HUES6 (cell line): ENCODE results near the gene SEMA5B.

Experiments
- H3K27ac ChIP-seq: 2 replicates; pipeline ENCODE4 v1.7.0; 2013; ENCODE audit warnings: low read depth, mild to moderate bottlenecking, low read length, inconsistent platforms
- H3K27me3 ChIP-seq: 2 replicates; pipeline ENCODE4 v1.6.1; 2013; ENCODE audit warnings: low read length; ENCODE audit not compliant: control insufficient read depth, insufficient read depth
- H3K36me3 ChIP-seq: 2 replicates; pipeline ENCODE4 v1.6.1; 2013; ENCODE audit warnings: low read length; ENCODE audit not compliant: control insufficient read depth, insufficient read depth
- H3K4me1 ChIP-seq: 2 replicates; pipeline ENCODE4 v1.6.1; 2013; ENCODE audit warnings: low read length; ENCODE audit not compliant: control insufficient read depth, insufficient read depth
- H3K4me3 ChIP-seq: 2 replicates; pipeline ENCODE4 v1.5.1; 2013; ENCODE audit warnings: low read depth, low read length
- H3K9ac ChIP-seq: one replicate; pipeline ENCODE4 v1.6.1; 2013; ENCODE audit warnings: mild to moderate bottlenecking, low read length
- H3K9me3 ChIP-seq: 2 replicates; pipeline ENCODE4 v1.6.1; 2013; ENCODE audit warnings: low read depth, low read length; ENCODE audit not compliant: control insufficient read depth, insufficient read depth

The SEMA5B gene, protein sequence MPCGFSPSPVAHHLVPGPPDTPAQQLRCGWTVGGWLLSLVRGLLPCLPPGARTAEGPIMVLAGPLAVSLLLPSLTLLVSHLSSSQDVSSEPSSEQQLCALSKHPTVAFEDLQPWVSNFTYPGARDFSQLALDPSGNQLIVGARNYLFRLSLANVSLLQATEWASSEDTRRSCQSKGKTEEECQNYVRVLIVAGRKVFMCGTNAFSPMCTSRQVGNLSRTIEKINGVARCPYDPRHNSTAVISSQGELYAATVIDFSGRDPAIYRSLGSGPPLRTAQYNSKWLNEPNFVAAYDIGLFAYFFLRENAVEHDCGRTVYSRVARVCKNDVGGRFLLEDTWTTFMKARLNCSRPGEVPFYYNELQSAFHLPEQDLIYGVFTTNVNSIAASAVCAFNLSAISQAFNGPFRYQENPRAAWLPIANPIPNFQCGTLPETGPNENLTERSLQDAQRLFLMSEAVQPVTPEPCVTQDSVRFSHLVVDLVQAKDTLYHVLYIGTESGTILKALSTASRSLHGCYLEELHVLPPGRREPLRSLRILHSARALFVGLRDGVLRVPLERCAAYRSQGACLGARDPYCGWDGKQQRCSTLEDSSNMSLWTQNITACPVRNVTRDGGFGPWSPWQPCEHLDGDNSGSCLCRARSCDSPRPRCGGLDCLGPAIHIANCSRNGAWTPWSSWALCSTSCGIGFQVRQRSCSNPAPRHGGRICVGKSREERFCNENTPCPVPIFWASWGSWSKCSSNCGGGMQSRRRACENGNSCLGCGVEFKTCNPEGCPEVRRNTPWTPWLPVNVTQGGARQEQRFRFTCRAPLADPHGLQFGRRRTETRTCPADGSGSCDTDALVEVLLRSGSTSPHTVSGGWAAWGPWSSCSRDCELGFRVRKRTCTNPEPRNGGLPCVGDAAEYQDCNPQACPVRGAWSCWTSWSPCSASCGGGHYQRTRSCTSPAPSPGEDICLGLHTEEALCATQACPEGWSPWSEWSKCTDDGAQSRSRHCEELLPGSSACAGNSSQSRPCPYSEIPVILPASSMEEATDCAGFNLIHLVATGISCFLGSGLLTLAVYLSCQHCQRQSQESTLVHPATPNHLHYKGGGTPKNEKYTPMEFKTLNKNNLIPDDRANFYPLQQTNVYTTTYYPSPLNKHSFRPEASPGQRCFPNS

GRCh38 chr3:123027292-123028232 lies at the start of gene SEMA5B:
Gene SEMA5B (minus strand): TSS chr3:123027763. CDS start chr3:122961263, 66,500 bp downstream.
- Histone ChIP-seq H3K36me3 (no peaks in the 10 kb centered on the region), H3K9ac (peak within 1 kb of the TSS; percentile 51), H3K27ac (no peak within 1 kb of the TSS), H3K4me3 (peak within 1 kb of the TSS; percentile 86), H3K4me1 (peaks cover 29% of the 10 kb centered on the region), H3K27me3 (peaks cover 84% of the 10 kb centered on the region), H3K9me3 (no peaks in the 10 kb centered on the region)

- Histone ChIP-seq H3K27ac (no peak overlapping the region), H3K4me1 (peaks cover 13% of the 10 kb centered on the region), H3K9me3 (no peaks in the 10 kb centered on the region), H3K9ac (no peak overlapping the region), H3K27me3 (no peaks in the 10 kb centered on the region), H3K36me3 (no peaks in the 10 kb centered on the region), H3K4me3 (no peak overlapping the region)
Observed at GRCh38 chr3:123076496-123077418, 49.2 kb upstream of the SEMA5B start.

DNA sequence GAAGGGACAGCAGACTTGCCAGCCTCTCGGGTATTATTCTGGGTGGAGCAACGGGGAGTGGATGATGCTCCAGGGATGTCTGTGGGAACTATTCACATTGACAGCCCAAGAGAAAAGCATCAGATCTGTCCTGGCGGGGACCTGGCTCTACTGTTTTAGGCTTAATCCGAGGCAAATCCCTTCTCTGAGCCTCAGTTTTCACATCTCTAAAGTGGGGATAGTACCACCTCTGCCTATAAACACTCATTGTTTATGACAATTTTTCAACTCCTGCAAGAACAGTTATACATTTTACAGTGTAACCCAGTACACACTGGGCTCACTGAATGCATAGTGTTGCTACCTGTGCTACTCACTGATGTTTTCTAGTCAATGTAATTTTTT lies 48.5 kb upstream of the SEMA5B start:
- Histone ChIP-seq H3K4me3 (no peak overlapping the region), H3K9ac (no peak overlapping the region), H3K9me3 (no peaks in the 10 kb centered on the region), H3K27ac (no peak overlapping the region), H3K4me1 (peaks cover 15% of the 10 kb centered on the region), H3K27me3 (no peaks in the 10 kb centered on the region), H3K36me3 (no peaks in the 10 kb centered on the region)

- Histone ChIP-seq H3K36me3 (no peaks in the 10 kb centered on the region), H3K4me1 (peaks cover 21% of the 10 kb centered on the region), H3K9me3 (no peaks in the 10 kb centered on the region), H3K9ac (no peak overlapping the region), H3K27ac (no peak overlapping the region), H3K4me3 (no peak overlapping the region), H3K27me3 (no peaks in the 10 kb centered on the region)
Observed at GRCh38 chr3:123075359-123075758, 47.8 kb upstream of the SEMA5B start.

DNA sequence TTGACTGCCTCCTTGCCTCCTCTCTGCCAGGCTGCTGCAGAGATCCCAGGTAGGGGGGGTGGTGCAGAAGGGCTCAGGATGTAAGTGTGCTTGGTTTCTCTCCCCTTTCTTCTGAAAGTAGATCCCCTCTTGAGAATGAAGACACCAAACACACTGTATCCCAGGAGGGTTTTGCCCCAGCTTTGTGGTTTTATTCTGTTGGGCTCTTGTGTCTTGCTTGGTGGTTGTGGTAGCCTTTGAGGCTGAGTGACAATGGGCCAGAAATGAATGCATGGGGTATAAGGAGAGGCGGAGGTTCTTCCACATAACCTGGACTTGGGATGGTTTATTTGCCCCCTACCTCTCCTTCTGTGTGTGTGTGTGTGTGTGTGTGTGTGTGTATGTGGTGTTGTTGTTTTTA lies 45.0 kb upstream of the SEMA5B start:
- Histone ChIP-seq H3K27me3 (no peaks in the 10 kb centered on the region), H3K4me1 (peaks cover 33% of the 10 kb centered on the region), H3K36me3 (no peaks in the 10 kb centered on the region), H3K9me3 (no peaks in the 10 kb centered on the region), H3K4me3 (no peak overlapping the region), H3K9ac (no peak overlapping the region), H3K27ac (no peak overlapping the region)

DNA sequence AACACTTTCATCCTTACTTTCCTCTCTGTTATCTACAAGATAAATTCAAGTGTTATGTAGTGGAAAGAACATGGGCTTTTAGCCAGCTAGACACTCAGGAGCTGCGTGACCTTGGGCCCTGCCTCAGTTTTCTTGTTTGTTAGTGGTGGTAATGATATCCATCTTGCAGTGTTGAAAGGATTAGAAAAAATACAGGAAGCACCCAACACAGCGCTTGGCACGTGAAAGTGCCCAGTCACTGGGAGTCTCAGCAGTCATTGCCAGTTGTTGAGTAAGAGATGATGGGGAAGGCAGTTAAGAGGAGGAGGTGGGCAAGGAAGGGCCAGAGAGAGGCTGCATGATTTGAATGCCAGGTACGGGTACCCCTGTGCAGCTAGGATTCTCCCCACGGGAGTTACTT lies 44.6 kb upstream of the SEMA5B start:
- Histone ChIP-seq H3K4me3 (no peak overlapping the region), H3K9ac (no peak overlapping the region), H3K4me1 (peaks cover 33% of the 10 kb centered on the region), H3K36me3 (no peaks in the 10 kb centered on the region), H3K27ac (no peak overlapping the region), H3K9me3 (no peaks in the 10 kb centered on the region), H3K27me3 (no peaks in the 10 kb centered on the region)

DNA sequence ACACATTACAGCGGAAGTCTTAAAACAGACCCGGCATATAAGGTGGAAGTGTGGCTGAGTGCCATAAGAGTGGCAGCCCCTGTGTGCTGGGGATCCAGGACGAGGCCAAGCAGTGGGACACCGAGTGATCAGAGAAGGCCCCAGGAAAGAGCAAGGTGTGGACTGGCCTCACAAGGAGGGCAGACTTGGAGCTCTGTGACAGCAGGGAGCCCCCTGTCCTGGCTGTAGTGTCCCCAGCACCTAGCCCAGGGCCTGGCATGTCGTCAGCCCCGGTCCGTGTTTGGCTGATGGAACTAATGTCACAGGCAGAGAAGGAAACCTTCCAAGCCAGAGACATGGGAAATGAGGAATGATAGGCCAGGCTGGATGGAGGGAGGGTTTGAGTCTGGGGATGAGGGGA lies 44.0 kb upstream of the SEMA5B start:
- H3K4me1 ChIP-seq: peaks cover 34% of the 10 kb centered on the region
- no peak overlapping the region for H3K9ac ChIP-seq

DNA sequence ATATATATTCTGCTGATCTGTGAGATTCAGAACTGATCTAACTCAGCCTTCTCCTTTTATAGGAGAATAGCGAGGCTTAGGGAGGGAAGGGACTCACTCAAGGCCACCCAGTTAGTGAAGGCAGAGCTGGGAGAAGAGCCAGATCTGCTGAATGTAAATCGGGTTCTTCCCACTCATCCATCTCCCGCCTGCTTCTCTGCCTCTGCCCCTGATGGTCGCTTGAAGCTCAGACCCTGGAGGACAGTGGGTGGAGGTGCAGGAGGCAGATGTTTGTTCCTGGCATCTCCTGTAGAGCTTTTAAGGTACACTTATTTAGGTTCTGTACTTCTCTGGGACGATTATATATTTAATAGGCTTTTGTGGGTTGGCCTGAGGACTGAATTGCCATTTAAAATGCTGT lies 43.6 kb upstream of the SEMA5B start:
- no peaks in the 10 kb centered on the region for H3K36me3 ChIP-seq
- H3K27ac ChIP-seq: no peak overlapping the region
- no peaks in the 10 kb centered on the region for H3K9me3 ChIP-seq
- peaks cover 6% of the 10 kb centered on the region for H3K27me3 ChIP-seq
- peaks cover 37% of the 10 kb centered on the region for H3K4me1 ChIP-seq
- H3K4me3 ChIP-seq: no peak overlapping the region
- H3K9ac ChIP-seq: no peak overlapping the region

More for the DNA sequence above, 44.0 kb upstream of the SEMA5B start:
- Histone ChIP-seq H3K36me3 (no peaks in the 10 kb centered on the region), H3K27me3 (peaks cover 1% of the 10 kb centered on the region), H3K27ac (no peak overlapping the region), H3K9me3 (no peaks in the 10 kb centered on the region), H3K4me3 (no peak overlapping the region)

DNA sequence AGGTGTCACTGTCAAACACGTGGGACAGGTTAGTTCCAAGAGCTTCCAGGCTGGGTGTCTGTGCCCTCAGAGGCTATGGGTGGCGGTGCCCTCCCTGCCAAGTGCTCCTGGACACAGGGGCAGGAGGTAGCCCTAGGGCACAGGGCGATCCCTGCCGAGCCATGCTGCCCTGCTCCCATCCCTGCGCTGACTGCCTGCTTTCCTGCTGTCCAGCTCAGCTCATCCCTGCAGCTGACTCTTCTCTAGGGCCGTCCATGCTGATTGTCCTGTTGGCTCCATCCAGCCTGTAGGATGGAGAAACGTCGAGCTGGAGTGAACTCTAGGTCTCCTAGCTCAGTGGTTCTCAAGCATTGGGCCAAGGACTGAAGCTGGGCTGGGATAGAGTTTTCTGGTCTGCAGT lies 42.9 kb upstream of the SEMA5B start:
- Histone ChIP-seq H3K36me3 (no peaks in the 10 kb centered on the region), H3K4me3 (no peak overlapping the region), H3K9ac (no peak overlapping the region), H3K4me1 (peaks cover 37% of the 10 kb centered on the region), H3K27ac (no peak overlapping the region), H3K9me3 (no peaks in the 10 kb centered on the region), H3K27me3 (peaks cover 8% of the 10 kb centered on the region)
